Central memory CD8-positive, alpha-beta T cell (primary cell): ENCODE data around the gene IL17RD.

Source experiments
- ATAC-seq: fragments of 150-1000 bp; cut with Tn5 transposase; replicated peaks from 2 replicates; pipeline ENCODE4 v1.10.0; 2022; ENCODE audit warnings: mild to moderate bottlenecking, moderate FRiP score, moderate number of reproducible peaks; ENCODE audit not compliant: poor library complexity, severe bottlenecking; ENCODE audit errors: extremely low read depth
- DNase-seq, 2 donors: peaks; one replicate each; pipeline ENCODE4 v3.0.0; 2021; ENCODE audit warnings: low spot score in 2 of 2
- H3K27ac Mint-ChIP-seq: one replicate; pipeline ENCODE4 v1.8.0; 2022; ENCODE audit warnings: low read depth, mild to moderate bottlenecking, moderate library complexity, mixed read lengths
- H3K27me3 Mint-ChIP-seq: one replicate; pipeline ENCODE4 v1.8.0; 2022; ENCODE audit warnings: mixed read lengths
- H3K36me3 Mint-ChIP-seq: one replicate; pipeline ENCODE4 v1.8.0; 2022; ENCODE audit warnings: mild to moderate bottlenecking, moderate library complexity, mixed read lengths; ENCODE audit not compliant: insufficient read depth
- H3K4me1 Mint-ChIP-seq: one replicate; pipeline ENCODE4 v1.8.0; 2022; ENCODE audit warnings: mixed read lengths
- H3K4me3 Mint-ChIP-seq: one replicate; pipeline ENCODE4 v1.8.0; 2022; ENCODE audit warnings: mild to moderate bottlenecking, moderate library complexity, mixed read lengths
- H3K9me3 Mint-ChIP-seq: one replicate; pipeline ENCODE4 v1.8.0; 2022; ENCODE audit warnings: mixed read lengths

The IL17RD gene

GRCh38 chr3:57154470-57155309 lies 10.5 kb downstream of the IL17RD start:
- no peak overlapping the region for H3K27ac Mint-ChIP-seq
- DNase-seq (no peak), ATAC-seq (no peak)
- no peaks in the 10 kb centered on the region for H3K36me3 Mint-ChIP-seq
- H3K9me3 Mint-ChIP-seq, result no peaks in the 10 kb centered on the region
- H3K4me3 Mint-ChIP-seq, result no peak overlapping the region
- peaks cover 23% of the 10 kb centered on the region for H3K27me3 Mint-ChIP-seq
- peaks cover 9% of the 10 kb centered on the region for H3K4me1 Mint-ChIP-seq

DNA sequence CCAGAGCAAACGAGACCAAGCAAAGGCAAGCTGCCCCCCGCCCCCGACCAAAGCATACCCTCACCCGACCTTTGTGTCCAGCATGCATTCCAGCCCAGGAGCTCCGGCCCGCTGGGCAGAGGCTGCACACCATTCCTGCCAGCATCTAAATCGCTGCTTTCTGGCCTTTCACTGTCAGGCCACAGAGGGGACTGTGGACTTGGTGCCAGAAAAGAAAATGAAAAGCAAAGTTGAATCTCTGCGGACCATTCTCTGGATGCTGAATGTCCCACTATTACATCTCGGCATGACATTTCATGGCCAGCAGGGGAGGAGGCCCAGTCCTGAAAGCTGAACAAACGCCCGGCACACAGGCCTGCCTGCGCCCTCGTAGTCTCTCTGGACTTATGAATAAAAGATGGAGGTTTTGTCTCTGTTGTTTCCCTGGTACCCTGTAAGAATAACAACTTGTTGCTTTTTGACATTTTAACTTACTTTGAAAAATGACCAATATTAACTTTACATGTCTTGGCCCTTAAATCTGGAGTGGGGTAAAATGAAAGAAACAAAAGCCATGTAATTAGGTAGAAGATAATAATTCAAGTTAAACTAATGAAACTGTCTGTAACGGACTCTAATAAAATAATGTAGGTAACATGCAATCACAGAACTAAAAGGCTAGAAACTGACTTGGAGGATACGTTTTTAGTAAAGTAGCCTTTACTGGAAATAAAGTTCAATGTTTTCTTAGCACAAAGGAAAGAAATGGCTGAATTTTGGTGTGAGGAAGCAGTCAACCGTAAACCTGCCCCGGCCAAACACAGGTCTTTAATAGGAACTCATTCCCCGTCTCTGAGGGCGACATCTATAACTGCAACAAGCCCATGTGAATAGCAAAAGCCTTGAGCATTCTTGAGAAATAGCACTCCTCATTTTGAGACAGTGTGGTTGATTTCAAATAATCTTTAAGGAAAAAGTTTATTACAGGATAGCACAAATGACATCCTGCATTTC lies 12.7 kb downstream of the IL17RD start:
- ATAC-seq (no peak), DNase-seq (no peak)
- Mint-ChIP-seq H3K4me3 (no peak overlapping the region), H3K27ac (no peak overlapping the region), H3K4me1 (no peaks in the 10 kb centered on the region), H3K27me3 (peaks cover 43% of the 10 kb centered on the region), H3K9me3 (no peaks in the 10 kb centered on the region), H3K36me3 (no peaks in the 10 kb centered on the region)

- ATAC-seq (no peak), DNase-seq (no peak)
- no peaks in the 10 kb centered on the region for H3K4me1 Mint-ChIP-seq
- no peak overlapping the region for H3K27ac Mint-ChIP-seq
- no peaks in the 10 kb centered on the region for H3K9me3 Mint-ChIP-seq
- H3K27me3 Mint-ChIP-seq, result peaks cover 48% of the 10 kb centered on the region
- no peak overlapping the region for H3K4me3 Mint-ChIP-seq
- H3K36me3 Mint-ChIP-seq, result no peaks in the 10 kb centered on the region
Measured at GRCh38 chr3:57151749-57152148, 13.4 kb downstream of the IL17RD start.

- H3K4me3 Mint-ChIP-seq, result no peak overlapping the region
- no peak overlapping the region for H3K27ac Mint-ChIP-seq
- peaks cover 51% of the 10 kb centered on the region for H3K27me3 Mint-ChIP-seq
- no peaks in the 10 kb centered on the region for H3K9me3 Mint-ChIP-seq
- ATAC-seq (no peak), DNase-seq (no peak)
- no peaks in the 10 kb centered on the region for H3K4me1 Mint-ChIP-seq
- no peaks in the 10 kb centered on the region for H3K36me3 Mint-ChIP-seq
Measured at GRCh38 chr3:57151021-57151449, 14.1 kb downstream of the IL17RD start.

GRCh38 chr3:57150113-57150581 lies 15.0 kb downstream of the IL17RD start:
- no peaks in the 10 kb centered on the region for H3K36me3 Mint-ChIP-seq
- H3K9me3 Mint-ChIP-seq, result no peaks in the 10 kb centered on the region
- DNase-seq, result no peak
- ATAC-seq, result no peak
- H3K27me3 Mint-ChIP-seq, result peaks cover 60% of the 10 kb centered on the region
- H3K4me3 Mint-ChIP-seq, result no peak overlapping the region
- no peaks in the 10 kb centered on the region for H3K4me1 Mint-ChIP-seq
- H3K27ac Mint-ChIP-seq, result no peak overlapping the region

DNA sequence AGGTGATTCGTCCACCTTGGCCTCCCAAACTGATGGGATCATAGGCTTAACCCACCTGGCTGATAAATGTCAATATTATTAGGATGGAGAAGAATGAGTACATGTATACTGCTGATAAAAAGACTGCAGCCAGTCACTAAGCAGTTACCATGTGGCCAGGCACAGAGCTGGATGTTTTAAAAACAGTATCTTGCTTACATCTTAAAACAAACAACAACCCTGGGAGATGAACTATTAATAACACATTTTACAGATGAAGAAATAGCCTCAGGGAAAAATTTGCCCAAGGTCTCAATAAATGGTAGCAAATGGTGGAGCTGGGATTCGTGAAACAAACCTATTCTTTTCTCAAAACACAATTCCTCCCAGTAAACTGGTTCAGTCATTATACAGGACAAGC lies 18.1 kb downstream of the IL17RD start:
- ATAC-seq (no peak), DNase-seq (no peak)
- Mint-ChIP-seq H3K36me3 (no peaks in the 10 kb centered on the region), H3K4me3 (no peak overlapping the region), H3K9me3 (no peaks in the 10 kb centered on the region), H3K27me3 (peaks cover 74% of the 10 kb centered on the region), H3K4me1 (no peaks in the 10 kb centered on the region), H3K27ac (no peak overlapping the region)

DNA sequence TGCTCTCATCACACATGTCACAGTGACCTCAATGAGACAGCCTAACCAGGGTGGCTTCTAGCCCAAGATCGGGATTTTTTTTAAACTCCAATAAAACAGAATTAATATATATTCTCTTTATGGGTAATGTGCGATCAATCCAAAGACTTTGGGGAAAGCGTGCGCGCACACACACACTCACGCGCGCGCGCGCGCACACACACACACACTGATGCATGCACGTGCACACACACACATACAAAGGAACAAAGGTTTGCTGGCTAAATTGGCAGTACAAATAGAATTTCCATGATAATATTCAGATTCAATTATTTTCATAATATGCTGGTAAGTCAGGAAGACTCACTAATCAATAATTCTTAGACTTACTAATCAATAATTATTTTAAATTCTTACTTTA lies 19.3 kb downstream of the IL17RD start:
- H3K4me3 Mint-ChIP-seq, result no peak overlapping the region
- no peaks in the 10 kb centered on the region for H3K4me1 Mint-ChIP-seq
- H3K36me3 Mint-ChIP-seq, result no peaks in the 10 kb centered on the region
- ATAC-seq (no peak), DNase-seq (no peak)
- H3K9me3 Mint-ChIP-seq, result no peaks in the 10 kb centered on the region
- peaks cover 74% of the 10 kb centered on the region for H3K27me3 Mint-ChIP-seq
- no peak overlapping the region for H3K27ac Mint-ChIP-seq

- ATAC-seq, result no peak
- no peaks in the 10 kb centered on the region for H3K9me3 Mint-ChIP-seq
- DNase-seq, result no peak
- no peaks in the 10 kb centered on the region for H3K36me3 Mint-ChIP-seq
- no peak overlapping the region for H3K27ac Mint-ChIP-seq
- H3K4me1 Mint-ChIP-seq, result no peaks in the 10 kb centered on the region
- peaks cover 65% of the 10 kb centered on the region for H3K27me3 Mint-ChIP-seq
- no peak overlapping the region for H3K4me3 Mint-ChIP-seq
Measured at GRCh38 chr3:57144952-57145351, 20.2 kb downstream of the IL17RD start.

GRCh38 chr3:57143886-57144459 lies 21.2 kb downstream of the IL17RD start:
- H3K27me3 Mint-ChIP-seq, result peaks cover 63% of the 10 kb centered on the region
- no peak overlapping the region for H3K4me3 Mint-ChIP-seq
- no peaks in the 10 kb centered on the region for H3K36me3 Mint-ChIP-seq
- H3K4me1 Mint-ChIP-seq, result no peaks in the 10 kb centered on the region
- DNase-seq (no peak), ATAC-seq (no peak)
- H3K9me3 Mint-ChIP-seq, result no peaks in the 10 kb centered on the region
- no peak overlapping the region for H3K27ac Mint-ChIP-seq

- H3K27ac Mint-ChIP-seq, result no peak overlapping the region
- H3K9me3 Mint-ChIP-seq, result no peaks in the 10 kb centered on the region
- H3K36me3 Mint-ChIP-seq, result no peaks in the 10 kb centered on the region
- peaks cover 63% of the 10 kb centered on the region for H3K27me3 Mint-ChIP-seq
- ATAC-seq, result no peak
- no peaks in the 10 kb centered on the region for H3K4me1 Mint-ChIP-seq
- DNase-seq, result no peak
- H3K4me3 Mint-ChIP-seq, result no peak overlapping the region
Measured at GRCh38 chr3:57142411-57142723, 22.8 kb downstream of the IL17RD start.

GRCh38 chr3:57141719-57142410 lies 23.3 kb downstream of the IL17RD start:
- H3K9me3 Mint-ChIP-seq, result no peaks in the 10 kb centered on the region
- H3K4me1 Mint-ChIP-seq, result no peaks in the 10 kb centered on the region
- no peak overlapping the region for H3K4me3 Mint-ChIP-seq
- peaks cover 64% of the 10 kb centered on the region for H3K27me3 Mint-ChIP-seq
- DNase-seq (no peak), ATAC-seq (no peak)
- no peak overlapping the region for H3K27ac Mint-ChIP-seq
- H3K36me3 Mint-ChIP-seq, result no peaks in the 10 kb centered on the region

- no peaks in the 10 kb centered on the region for H3K9me3 Mint-ChIP-seq
- H3K4me1 Mint-ChIP-seq, result no peaks in the 10 kb centered on the region
- H3K27ac Mint-ChIP-seq, result no peak overlapping the region
- H3K4me3 Mint-ChIP-seq, result no peak overlapping the region
- H3K27me3 Mint-ChIP-seq, result peaks cover 66% of the 10 kb centered on the region
- no peak for ATAC-seq
- DNase-seq, result no peak
- no peaks in the 10 kb centered on the region for H3K36me3 Mint-ChIP-seq
Measured at GRCh38 chr3:57140894-57141293, 24.3 kb downstream of the IL17RD start.
